H1 (cell line): ENCODE results near the gene SBNO1. TPM values are rescaled to one million over a fixed set of nuclear protein-coding genes. Genes with fewer than 3 reads are reported as not detected.
A peak's percentile ranks its signal among the peaks of the same experiment; 100 is the strongest.

Experiments
- BACH1 ChIP-seq: IDR thresholded peaks from 2 replicates; pipeline ENCODE4 v1.6.1; 2012; ENCODE audit warnings: low read length, improper control_type of control experiment
- CEBPB ChIP-seq: IDR thresholded peaks from 2 replicates; pipeline ENCODE4 v1.6.1; 2012; ENCODE audit warnings: low read depth, low read length
- EZH2 ChIP-seq: fragments of 200-600 bp; sonication (generic); IDR thresholded peaks from 2 replicates; pipeline ENCODE4 v1.7.1; 2012; ENCODE audit warnings: low read depth, mild to moderate bottlenecking, moderate library complexity, low read length, inconsistent platforms; ENCODE audit not compliant: severe bottlenecking
- RFX5 ChIP-seq: IDR thresholded peaks from 2 replicates; pipeline ENCODE4 v1.6.1; 2011; ENCODE audit warnings: low read depth, low read length, improper control_type of control experiment, borderline replicate concordance
- polyA plus RNA-seq, 7 experiments: library from polyadenylated mRNA; depleted of rRNA in 3 of 7; stranded (reverse) in 5 of 7; unstranded in 2 of 7; fragments of >200 nt in 5 of 7; fragments of 200-250 nt in 2 of 7; gene quantifications; 1 replicate in 5 of 7; 2 replicates in 1 of 7; 4 replicates in 1 of 7; pipeline versions ENCODE4 v1.2.1 to v1.2.3, GENCODE V29; 2011 to 2013; ENCODE audit warnings: missing spikeins in 2 of 7, mixed read lengths in 2 of 7
- total RNA-seq: library from RNA; stranded (reverse); fragmentation: NEBNext Ultra II Directional; extraction: Animal tissue kit (Norgen Biotek cat#: 25700); gene quantifications from 2 replicates; pipeline ENCODE4 v1.2.1, GENCODE V29; 2021

Gene SBNO1
- total and polyA plus RNA-seq, 2 of the 8 experiments (the other 6 are each of a cell fraction or from before 2014, with no cell fraction given): 6.7 to 57.7 TPM

DNA sequence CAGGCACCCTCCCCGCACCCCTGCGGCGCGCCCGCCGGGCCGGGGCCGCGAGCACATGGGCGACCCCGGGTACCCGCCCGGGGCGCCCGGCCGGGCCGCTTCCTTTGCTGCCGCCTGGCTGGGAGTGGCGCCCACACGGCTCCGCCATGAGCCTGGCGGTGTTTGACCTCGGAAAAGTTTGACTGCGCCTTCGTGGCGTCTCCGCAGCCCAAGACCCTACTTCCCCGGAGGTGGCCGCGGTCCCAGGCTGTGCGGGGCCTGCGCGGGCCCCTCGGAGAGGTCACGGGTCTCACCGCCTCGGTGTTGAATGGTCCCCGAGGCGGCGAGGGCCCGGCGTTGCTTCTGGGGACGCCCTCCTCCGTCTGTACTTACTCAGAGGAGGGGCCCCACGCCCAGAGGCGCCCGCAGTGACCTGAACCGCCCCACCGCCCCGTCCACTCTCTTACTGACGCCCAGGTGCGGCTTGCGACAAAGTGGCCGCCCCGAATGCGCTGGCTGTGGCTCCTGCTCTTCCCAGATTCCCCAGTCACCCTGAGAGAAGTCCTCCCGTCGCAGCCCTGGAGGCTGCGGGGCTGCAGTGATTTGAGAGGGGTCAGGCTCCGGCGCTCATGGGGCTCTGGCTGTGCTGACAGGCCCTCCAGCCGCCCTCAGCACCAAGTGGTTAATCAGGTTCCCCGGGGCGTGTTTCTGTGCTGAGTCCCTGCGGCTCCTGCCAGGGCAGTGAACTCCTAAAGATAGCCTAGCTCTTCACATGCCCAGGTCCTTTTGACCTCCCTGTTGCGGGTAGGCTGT lies 25.1 kb upstream of the SBNO1 start (continued):
- no peak for TF ChIP-seq RFX5
- TF ChIP-seq CEBPB: no peak
- TF ChIP-seq BACH1: no peak
- TF ChIP-seq EZH2: peak; percentile 59
